Mucosa of rectum (tissue), 2 donors: ENCODE results near the gene VWCE.

Experiments used
- H3K27ac ChIP-seq, 2 donors: one replicate each; pipeline ENCODE4 v1.7.0; 2013; ENCODE audit warnings: inconsistent platforms in 2 of 2, low read depth in 2 of 2, low read length in 2 of 2
- H3K27me3 ChIP-seq, 2 donors: one replicate each; pipeline ENCODE4 v1.7.0; 2013; ENCODE audit warnings: low read length in 2 of 2; ENCODE audit not compliant: control insufficient read depth in 2 of 2, insufficient read depth in 2 of 2
- H3K36me3 ChIP-seq, 2 donors: one replicate each; pipeline ENCODE4 v1.7.0; 2013; ENCODE audit warnings: low read length in 2 of 2; ENCODE audit not compliant: control insufficient read depth in 2 of 2, insufficient read depth in 2 of 2
- H3K4me1 ChIP-seq, 2 donors: one replicate each; pipeline ENCODE4 v1.7.0; 2013; ENCODE audit warnings: low read length in 2 of 2, mild to moderate bottlenecking in 1 of 2; ENCODE audit not compliant: control insufficient read depth in 2 of 2, insufficient read depth in 2 of 2
- H3K4me3 ChIP-seq, 2 donors: one replicate each; pipeline ENCODE4 v1.7.0; 2013; ENCODE audit warnings: low read length in 2 of 2
- H3K9ac ChIP-seq, 2 donors: one replicate each; pipeline ENCODE4 v1.7.0; 2013; ENCODE audit warnings: low read length in 2 of 2, low read depth in 1 of 2, mild to moderate bottlenecking in 1 of 2
- H3K9me3 ChIP-seq, 2 donors: one replicate each; pipeline ENCODE4 v1.7.0; 2013; ENCODE audit warnings: low read length in 2 of 2; ENCODE audit not compliant: control insufficient read depth in 2 of 2
- donor health status: healthy.
- donor health status: Normal muscosa, but diverticular disease.

The VWCE gene

DNA sequence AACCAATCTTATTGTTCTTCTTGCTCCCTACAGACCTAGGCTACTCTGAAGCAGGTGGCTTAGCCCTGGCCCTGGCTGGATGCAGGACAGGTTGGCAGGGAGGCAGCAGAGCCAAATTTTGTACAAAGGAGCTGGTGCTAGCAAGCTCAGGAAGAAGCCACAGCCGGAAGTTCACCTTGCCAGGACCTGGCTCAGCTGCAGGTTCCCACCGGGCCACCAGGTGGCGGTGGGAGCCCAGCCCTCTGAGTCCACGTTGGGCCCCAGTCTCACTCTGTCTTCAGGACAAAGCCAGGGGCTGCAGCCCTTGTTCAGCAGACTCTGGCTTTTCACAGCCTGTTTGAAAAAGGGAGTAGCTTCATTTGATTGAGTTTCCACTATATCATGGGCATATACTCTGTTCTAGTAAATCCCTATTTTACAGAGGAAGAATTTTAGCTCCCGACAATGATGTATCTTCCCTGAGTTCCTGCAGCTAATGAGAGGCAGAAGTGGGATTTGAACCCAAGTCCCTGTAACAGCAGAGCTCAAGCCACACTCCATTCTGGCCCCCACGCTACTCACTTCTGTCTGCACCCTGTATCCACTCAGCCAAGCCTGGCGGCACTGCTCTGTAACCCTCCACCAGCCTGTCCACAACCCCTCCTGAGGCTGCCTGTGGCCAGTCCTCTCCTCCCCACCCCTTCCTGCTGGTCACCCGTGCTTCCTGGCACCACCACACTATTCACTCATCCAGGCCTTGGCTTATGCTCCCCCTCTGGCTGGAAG is 41.2 kb upstream of the VWCE start:
- Histone ChIP-seq H3K9ac (peak overlapping the region; percentile 14 to 49), H3K4me3 (no peak overlapping the region), H3K27me3 (no peaks in the 10 kb centered on the region), H3K27ac (peak overlapping the region; percentile 50 to 74), H3K36me3 (peaks cover 0 to 16% of the 10 kb centered on the region in 2 donors), H3K9me3 (no peaks in the 10 kb centered on the region), H3K4me1 (peaks cover 18 to 20% of the 10 kb centered on the region in 2 donors)

DNA sequence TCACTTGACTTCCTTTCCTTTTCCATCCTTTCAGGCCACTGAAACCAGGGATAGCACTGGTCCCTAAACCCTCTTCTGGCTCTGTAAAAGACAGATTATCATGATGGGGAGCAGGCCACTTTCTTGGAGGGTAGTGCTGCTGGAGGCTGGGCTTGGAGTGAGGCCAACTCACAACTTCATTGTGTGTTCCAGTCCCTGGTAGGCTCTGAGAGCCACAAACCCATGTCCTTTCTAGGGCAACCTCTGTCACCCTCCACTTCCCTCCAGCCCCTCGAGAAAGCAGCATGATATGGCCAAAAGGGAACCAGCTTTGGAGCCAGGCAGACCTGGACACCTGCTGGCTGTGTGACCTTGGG is 40.2 kb upstream of the VWCE start:
- H3K27me3 ChIP-seq: no peaks in the 10 kb centered on the region
- H3K4me1 ChIP-seq: peaks cover 20 to 21% of the 10 kb centered on the region in 2 donors
- H3K4me3 ChIP-seq: no peak overlapping the region
- no peak overlapping the region for H3K27ac ChIP-seq
- H3K9ac ChIP-seq: no peak overlapping the region
- no peaks in the 10 kb centered on the region for H3K9me3 ChIP-seq
- peaks cover 0 to 13% of the 10 kb centered on the region in 2 donors for H3K36me3 ChIP-seq

DNA sequence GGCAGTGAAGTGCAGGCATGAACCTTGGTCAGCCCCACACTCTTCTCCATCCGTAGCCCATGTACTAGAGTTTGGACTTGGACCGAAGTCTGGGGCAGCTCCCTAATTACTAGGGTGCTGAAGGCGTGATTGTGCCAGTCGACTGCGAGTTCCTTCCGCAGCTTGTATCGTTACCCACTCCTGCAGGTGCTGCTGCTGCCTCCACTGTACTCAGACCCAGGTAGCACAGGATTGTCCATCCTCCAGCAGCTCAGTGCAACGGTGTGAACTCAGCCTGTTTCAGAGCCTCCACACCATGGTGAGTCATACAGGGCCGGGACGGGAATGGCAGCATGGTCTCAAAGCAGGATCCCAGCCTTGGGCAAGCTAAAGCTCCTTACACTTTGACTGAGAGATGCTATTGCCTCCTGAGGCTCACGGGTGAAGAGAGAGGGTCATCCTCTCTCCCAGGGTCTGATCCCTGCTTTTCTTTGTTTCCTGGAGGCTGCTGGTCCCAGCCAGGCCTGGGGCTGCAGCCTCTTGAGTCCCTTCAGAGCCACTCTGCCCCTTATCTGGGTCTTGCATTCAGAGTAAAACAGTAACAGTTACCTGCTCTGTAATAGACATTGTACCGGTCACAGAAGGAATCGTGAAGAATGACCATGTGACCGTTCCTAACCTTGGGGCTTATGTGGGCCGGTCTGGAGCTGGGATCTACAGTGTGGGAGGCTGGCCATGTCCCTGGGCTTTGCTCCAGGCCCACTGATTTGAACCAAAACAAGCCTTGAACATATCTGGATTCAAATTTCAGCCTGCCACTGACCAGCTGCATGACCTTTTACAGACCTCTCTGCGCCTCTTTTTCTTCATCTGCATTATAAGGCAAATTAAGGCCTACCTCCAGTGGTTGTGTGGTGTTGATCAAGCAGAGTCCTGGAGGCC is 39.6 kb upstream of the VWCE start:
- H3K9me3 ChIP-seq: no peaks in the 10 kb centered on the region
- no peak overlapping the region for H3K4me3 ChIP-seq
- no peak overlapping the region for H3K9ac ChIP-seq
- peaks cover 2 to 16% of the 10 kb centered on the region in 2 donors for H3K36me3 ChIP-seq
- no peaks in the 10 kb centered on the region for H3K27me3 ChIP-seq
- H3K4me1 ChIP-seq: peaks cover 20 to 21% of the 10 kb centered on the region in 2 donors
- H3K27ac ChIP-seq: no peak overlapping the region

DNA sequence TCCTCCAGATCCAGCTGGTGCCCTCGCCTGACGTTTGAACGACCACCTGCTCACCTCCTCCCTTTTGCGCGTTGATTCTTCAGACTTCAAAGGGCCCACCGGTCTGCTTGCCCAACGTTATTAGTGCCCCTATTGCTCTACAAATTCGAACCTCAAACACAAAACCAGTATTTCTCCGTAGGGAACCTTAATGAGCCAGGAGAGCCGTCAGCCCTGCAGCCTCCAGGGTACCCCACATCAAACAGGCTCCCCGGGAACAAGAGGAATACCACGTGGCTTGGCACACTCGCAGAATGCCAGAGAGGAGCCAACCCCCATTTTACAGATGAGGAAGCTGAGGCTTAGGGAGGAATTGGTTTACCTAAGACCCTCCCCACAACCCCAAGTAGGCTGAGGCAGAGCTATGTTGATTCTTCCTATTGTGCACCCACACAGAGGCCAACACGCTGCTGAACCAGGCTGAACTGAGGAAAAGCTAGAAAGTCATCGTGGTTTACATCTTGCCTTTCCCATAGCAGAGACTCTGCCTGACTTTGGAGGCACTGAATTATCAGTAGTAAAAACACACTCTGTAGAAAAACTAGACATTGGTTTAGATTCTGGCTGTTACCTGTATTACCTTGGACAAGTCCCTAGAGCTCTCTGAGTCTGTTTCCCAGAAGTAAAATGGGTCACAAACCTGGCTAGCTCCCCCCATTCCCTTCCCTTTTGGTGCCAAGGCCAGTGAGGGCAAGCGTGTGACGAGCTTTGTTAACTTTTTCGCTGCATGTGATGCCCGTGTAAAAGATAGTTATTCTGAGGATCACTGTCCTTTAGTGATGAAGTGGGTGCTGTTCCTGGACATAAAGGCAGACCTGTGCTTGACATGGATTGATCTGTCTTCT is 38.7 kb upstream of the VWCE start:
- peaks cover 20 to 21% of the 10 kb centered on the region in 2 donors for H3K4me1 ChIP-seq
- no peaks in the 10 kb centered on the region for H3K27me3 ChIP-seq
- peaks cover 6 to 18% of the 10 kb centered on the region in 2 donors for H3K36me3 ChIP-seq
- H3K9me3 ChIP-seq: no peaks in the 10 kb centered on the region
- H3K9ac ChIP-seq: peak overlapping the region; percentile 94 to 95
- peak overlapping the region; percentile 87 to 93 for H3K27ac ChIP-seq
- H3K4me3 ChIP-seq: peak overlapping the region; percentile 88 to 93

DNA sequence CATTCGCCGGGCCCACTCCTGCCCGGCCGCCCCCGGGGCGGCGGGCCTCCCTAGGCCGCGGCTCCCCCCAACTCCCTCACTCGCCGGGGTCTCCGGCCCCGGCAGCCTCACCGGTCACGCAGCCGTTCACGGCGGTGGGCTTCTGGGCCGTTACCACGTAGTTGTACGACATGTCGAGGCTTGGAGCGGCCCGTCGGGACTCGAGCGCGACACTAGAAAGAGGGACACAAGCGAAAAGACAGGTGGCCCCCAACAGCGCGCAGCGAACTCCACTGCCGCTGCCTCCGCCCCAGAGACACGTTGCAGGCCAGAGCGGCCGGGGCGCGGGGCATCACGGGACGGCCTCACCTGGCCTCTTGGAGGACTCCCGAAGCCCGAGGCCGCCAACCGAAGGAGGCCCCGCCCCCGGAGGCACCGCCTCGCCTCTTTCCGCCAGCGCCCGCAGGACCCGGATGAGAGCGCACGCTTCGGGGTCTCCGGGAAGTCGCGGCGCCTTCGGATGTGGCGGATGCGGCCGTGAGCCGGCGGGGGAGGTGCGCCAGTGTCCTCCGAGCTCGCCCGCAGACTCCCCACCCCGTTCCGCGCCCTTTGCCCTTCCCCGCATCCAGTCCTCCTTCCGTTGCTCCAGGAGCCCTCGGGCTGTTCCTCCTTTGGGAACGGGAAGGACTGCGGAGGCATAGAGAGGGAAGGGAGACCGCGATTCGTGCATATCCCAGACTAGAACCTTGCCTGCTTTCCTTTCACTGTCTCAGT is 37.9 kb upstream of the VWCE start, which contains the start of the genes DDB1 and TKFC:
Gene DDB1 (minus strand): TSS at position 309 of the 753 bp plus-strand sequence. CDS start 137 bp downstream, at position 172.
Gene TKFC (plus strand): TSS at position 432 of the 753 bp plus-strand sequence. CDS start 1,501 bp downstream, outside the sequence.
- H3K4me3 ChIP-seq: peak within 1 kb of the TSS; percentile 88 to 93
- no peaks in the 10 kb centered on the region for H3K9me3 ChIP-seq
- H3K36me3 ChIP-seq: peaks cover 10 to 18% of the 10 kb centered on the region in 2 donors
- H3K27ac ChIP-seq: peak within 1 kb of the TSS; percentile 87 to 93
- H3K27me3 ChIP-seq: no peaks in the 10 kb centered on the region
- peaks cover 20 to 21% of the 10 kb centered on the region in 2 donors for H3K4me1 ChIP-seq
- H3K9ac ChIP-seq: peak within 1 kb of the TSS; percentile 94 to 95

DNA sequence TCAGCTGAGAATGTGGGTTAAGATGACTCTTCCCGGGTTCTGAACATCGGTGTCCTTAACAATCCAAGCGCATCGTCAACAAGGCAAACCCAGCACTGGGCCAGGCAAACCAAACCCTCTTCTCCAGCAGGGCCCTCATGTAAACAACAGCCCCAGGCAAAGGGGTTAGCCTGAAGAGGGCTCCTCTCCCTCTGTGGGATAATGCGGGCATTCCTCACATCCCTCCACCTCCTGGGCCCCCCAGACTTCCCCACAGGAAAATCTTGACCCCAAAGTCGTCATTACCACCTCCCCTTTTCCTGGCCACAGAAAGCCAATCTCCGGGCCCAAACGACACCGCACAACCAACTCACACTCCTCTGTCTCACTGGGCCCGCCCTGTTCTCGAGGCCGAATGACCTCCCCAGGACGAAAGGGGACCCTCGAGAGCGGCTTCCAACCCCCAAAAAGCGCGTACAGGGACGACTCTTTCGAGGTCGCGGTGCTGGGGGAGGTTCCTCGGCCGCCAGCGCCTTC is 37.2 kb upstream of the VWCE start:
- H3K4me3 ChIP-seq: peak overlapping the region; percentile 88 to 93
- H3K27me3 ChIP-seq: no peaks in the 10 kb centered on the region
- H3K9me3 ChIP-seq: no peaks in the 10 kb centered on the region
- H3K36me3 ChIP-seq: peaks cover 17 to 21% of the 10 kb centered on the region in 2 donors
- peak overlapping the region; percentile 94 to 95 for H3K9ac ChIP-seq
- H3K27ac ChIP-seq: peak overlapping the region; percentile 87 to 93
- H3K4me1 ChIP-seq: peaks cover 20 to 21% of the 10 kb centered on the region in 2 donors

DNA sequence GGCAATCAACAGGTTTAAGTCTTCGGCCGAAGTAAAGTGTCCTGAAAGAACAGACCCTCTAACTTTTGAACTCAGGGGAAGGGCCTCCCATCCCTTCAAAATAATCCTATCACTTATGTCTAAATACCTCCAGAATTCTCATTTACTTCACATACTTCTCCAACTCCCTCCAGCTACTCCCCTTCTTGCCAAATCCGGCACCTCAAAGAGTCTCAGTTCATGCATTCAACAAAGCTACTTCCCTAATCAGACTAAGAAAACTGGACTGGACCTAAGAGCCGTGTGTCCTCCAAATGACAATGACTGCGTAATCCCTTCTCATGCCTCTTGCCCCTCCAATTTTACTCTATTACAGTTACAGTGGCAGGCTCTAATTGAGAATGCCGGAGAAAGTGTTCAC is 36.5 kb upstream of the VWCE start:
- Histone ChIP-seq H3K9me3 (no peaks in the 10 kb centered on the region), H3K4me3 (peak overlapping the region; percentile 88 to 93), H3K9ac (peak overlapping the region; percentile 52 to 95), H3K27ac (no peak overlapping the region), H3K36me3 (peaks cover 21 to 25% of the 10 kb centered on the region in 2 donors), H3K27me3 (no peaks in the 10 kb centered on the region), H3K4me1 (peaks cover 20 to 21% of the 10 kb centered on the region in 2 donors)

DNA sequence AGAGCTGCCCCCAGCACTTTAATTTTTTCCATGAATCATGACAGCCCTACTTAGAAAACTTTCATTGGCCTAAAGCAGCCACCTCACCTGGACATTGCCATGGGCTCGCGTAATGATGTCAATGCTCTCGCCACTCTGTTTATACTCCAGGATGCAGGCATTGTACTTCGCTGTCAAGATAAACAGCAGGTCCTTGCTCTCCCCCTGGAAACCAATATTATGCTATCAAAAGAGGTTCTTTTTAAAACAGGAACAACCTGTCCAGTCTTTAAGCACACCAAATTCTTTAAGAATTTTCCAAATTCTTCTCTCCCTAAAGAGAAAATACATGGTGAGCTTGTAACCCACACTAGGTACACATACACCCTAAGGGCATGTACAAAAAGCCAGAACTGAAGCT is 34.8 kb upstream of the VWCE start:
- Histone ChIP-seq H3K36me3 (peaks cover 34 to 42% of the 10 kb centered on the region in 2 donors), H3K4me3 (no peak overlapping the region), H3K27me3 (no peaks in the 10 kb centered on the region), H3K9ac (no peak overlapping the region), H3K27ac (no peak overlapping the region), H3K9me3 (no peaks in the 10 kb centered on the region), H3K4me1 (peaks cover 20 to 21% of the 10 kb centered on the region in 2 donors)

DNA sequence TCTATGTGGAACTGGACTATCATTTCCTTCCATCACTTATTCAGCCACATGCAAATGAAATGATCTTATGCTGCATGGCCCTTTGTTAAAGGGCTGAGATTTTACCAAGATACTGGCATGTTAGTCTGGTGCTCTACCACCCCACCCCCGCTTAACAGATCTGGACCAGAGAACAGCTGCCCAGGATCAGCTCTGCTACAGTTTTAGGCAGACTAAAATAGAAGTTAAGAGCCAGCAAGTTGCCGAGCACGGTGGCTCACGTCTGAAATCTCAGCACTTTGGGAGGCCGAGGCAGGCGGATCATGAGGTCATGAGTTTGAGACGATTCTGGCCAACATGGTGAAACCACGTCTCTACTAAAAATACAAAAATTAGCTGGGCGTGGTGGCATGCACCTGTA is 33.2 kb upstream of the VWCE start:
- H3K4me1 ChIP-seq: peaks cover 11 to 15% of the 10 kb centered on the region in 2 donors
- no peaks in the 10 kb centered on the region for H3K27me3 ChIP-seq
- H3K9me3 ChIP-seq: no peaks in the 10 kb centered on the region
- H3K9ac ChIP-seq: no peak overlapping the region
- H3K4me3 ChIP-seq: no peak overlapping the region
- no peak overlapping the region for H3K27ac ChIP-seq
- peaks cover 44 to 54% of the 10 kb centered on the region in 2 donors for H3K36me3 ChIP-seq
